ENCODE measurements around the gene LOX.

GRCh38 chr5:122119205-122119604 is 41.1 kb upstream of the LOX start:
- TF ChIP-seq CTCF (conservative IDR thresholded peaks at IDR 0.05) (no peak), ZFX (IDR thresholded peaks at IDR 0.05) (no peak)
